Stimulated activated CD8-positive, alpha-beta memory T cell treated with anti-CD3 and anti-CD28 coated beads, Interleukin-7, amount 100 ng/mL, for 24 hours (primary cell): Measurements from ENCODE around the gene TARM1.
"Not testable (repeated sequence)": the region's sequence is repeated elsewhere in the genome, so short reads cannot be mapped to it uniquely, and the experiment has no call there.

Source experiments
- DNase-seq: peaks from one replicate; pipeline ENCODE4 v3.0.0-alpha.2; 2020; ENCODE audit warnings: low read depth

Gene TARM1

GRCh38 chr19:54099903-54100255 lies 18.7 kb upstream of the TARM1 start:
- DNase-seq: not testable (repeated sequence)

DNA sequence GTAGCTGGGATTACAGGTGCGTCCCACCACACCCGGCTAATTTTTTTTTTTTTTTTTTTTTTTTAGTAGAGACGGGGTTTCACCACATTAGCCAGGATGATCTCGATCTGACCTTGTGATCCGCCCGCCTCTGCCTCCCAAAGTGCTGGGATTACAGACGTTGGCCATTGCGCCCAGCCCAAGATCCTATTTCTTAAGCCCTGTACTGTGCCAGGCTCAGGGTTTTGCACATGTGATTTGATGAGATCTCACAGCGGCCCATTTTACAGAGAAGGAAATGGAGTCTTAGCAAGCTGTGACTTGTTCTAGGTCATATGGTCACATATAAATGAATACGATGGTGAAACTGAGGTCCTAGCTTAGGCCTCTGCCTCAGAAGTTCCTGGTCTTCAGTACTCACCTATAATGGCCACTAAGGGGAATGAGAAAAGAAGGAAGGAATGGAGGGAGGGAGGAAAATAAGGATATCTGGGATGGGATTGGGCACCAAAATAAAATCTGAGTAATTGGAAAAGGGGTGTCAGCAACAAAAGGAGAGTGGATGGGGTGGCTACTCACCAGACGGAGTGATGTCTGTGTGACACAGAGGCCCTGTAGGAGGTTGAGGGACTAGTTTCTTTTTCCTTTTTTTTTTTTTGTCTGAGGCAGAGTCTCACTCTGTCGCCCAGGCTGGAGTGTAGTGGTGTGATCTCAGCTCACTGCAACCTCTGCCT lies 18.2 kb upstream of the TARM1 start:
- no peak for DNase-seq

DNA sequence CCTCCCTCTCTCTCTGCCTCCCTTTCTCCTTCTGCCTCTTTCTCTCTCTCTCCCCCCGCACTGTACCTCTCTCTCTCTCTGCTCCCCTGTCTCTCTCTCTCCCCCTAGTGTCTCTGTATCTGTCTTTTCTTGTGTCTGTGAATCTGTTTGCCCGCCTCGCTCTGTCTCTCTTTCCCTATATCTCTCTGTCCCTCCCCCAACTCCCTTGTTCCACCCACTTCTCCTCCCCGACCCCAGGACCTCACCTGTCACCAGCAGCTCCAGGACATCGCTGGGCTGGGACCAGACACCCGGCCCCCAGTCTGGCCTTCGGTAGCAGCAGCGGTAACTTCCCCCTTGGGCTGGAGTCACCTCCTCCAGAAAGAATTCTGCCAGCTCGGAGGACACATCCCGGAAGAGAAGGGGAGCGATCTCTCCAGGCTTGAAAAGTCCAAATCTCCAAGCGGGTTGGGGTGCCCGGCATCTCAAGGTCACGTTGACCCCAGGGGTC lies 15.5 kb upstream of the TARM1 start:
- no peak for DNase-seq

DNA sequence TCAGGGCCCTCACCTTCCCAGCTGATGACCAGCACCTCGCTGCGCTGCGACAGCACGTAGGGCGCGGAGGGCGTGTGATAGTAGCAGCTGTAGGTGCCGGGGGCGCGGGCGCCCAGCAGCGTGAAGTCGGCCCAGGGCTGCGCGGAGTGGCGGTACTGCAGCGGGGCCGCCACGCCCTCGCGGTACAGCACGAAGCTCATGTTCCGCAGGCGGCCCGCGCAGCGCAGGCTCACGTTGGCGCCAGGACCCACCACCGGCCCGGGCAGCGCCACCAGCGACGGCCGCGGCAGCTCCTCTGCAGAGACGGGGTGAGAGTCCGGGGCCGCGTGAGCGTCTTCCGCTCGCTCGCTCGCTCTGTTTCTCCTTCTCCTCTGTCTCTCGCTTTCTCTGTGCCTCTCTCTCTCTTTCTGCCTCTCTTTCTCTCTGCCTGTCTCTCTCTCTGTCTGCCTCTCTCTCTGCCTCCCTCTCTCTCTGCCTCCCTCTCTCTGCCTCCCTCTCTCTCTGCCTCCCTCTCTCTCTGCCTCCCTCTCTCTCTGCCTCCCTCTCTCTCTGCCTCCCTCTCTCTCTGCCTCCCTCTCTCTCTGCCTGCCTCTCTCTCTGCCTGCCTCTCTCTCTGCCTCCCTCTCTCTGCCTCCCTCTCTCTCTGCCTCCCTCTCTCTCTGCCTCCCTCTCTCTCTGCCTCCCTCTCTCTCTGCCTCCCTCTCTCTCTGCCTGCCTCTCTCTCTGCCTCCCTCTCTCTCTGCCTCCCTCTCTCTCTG lies 14.9 kb upstream of the TARM1 start:
- not testable (repeated sequence) for DNase-seq

- DNase-seq: no peak
Observed at GRCh38 chr19:54095136-54095858, 14.1 kb upstream of the TARM1 start.

- no peak for DNase-seq
Observed at GRCh38 chr19:54094426-54095000, 13.3 kb upstream of the TARM1 start.

GRCh38 chr19:54084410-54084809 lies 3.2 kb upstream of the TARM1 start:
- DNase-seq: no peak

GRCh38 chr19:54077334-54077733 lies 3.8 kb downstream of the TARM1 start:
- DNase-seq: no peak

DNA sequence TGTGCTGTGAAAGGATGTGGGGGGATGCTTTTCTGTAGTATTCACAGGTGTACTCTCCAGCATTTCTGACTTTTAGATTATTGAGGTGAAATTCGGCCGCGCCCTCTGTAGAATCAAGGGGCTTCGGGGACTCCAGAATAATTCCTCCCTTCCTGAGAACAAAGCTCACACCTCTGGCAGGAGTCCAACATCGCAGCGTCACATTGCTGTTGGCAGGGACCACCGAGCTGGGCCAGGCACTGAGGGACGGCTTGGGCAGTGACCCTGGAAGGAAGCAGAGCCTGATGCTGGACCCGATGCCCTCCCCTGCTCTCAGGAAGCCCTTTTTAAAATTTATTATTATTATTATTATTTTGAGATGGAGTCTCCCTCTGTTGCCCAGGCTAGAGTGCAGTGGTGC lies 6.3 kb downstream of the TARM1 start:
- DNase-seq: no peak

- no peak for DNase-seq
Observed at GRCh38 chr19:54073829-54074228, 7.3 kb downstream of the TARM1 start.

DNA sequence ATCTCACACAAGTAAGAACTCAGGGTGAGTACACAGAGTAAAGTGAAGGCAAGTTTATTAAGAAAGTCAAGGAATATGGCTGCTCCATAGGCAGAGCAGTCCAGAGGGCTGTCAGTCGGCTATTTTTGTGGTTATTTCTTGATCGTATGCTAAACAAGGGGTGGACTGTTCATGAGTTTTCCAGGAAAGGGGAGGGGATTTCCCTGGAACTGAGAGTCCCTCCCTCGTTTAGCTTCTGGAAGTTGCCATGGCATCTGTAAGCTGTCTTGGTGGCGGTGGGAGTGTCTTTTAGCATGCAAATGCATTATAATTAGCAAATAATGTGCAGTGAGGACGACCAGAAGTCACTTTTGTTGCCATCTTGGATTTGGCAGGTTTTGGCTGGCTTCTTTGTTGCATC lies 11.7 kb downstream of the TARM1 start:
- DNase-seq: no peak

DNA sequence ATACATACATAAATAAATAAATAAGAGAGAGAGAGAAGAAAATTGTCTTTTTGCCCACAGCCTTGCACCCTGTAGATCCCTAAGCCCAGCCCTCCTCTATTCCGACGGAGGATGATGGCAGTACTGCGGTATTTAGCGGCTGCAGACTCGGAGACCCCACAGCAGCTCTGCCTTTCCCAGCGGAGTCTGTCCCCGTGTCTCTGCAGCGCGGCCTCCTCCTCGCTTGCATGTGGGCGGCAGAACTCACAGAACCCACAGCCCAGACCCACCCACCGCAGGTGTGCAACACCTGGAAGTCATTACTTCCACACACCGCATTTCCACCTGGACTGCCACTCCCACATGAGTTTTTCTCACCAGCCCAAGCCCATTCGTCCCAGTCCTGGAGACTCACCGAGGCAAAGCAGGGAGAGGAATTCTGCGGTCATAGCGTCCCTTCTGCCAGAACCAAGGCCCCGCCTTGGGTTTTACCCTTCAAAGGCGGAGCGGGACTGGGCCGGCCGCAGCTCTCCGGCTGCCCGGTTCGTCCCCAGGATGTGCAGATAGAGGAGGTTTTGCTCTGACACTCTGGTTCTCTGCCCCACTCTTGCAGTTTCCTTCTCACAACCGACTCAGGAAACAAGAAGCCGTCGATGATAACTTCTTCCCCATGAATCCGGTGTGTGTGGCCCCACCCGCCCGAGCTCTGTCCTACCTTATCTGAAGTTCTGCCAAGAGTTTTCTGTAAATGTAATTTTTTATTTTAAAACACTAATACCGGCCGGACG lies 17.6 kb downstream of the TARM1 start, which contains the start of gene VSTM1:
Gene VSTM1, minus strand, starts transcription at position 548 of the 767 bp plus-strand sequence. Its CDS starts 120 bp downstream, at position 428.
- no peak for DNase-seq

DNA sequence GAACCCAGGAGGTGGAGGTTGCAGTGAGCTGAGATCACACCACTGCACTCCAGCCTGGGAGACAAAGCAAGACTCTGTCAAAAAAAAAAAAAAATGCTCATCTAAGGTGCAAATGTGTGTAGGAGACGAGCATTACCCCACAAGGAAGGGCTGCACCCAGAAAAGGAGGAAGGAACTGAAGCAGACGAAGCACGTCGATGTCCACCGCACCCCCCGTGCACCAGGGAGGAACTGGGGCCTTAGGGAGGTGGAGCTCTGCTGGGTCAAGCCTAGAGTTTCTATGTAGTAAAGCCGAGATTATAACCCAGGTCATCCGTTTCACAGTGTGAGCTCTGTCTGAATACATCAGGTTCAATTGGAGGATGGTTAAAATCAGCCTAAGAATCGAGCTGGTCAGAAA lies 18.5 kb downstream of the TARM1 start:
- DNase-seq: no peak

DNA sequence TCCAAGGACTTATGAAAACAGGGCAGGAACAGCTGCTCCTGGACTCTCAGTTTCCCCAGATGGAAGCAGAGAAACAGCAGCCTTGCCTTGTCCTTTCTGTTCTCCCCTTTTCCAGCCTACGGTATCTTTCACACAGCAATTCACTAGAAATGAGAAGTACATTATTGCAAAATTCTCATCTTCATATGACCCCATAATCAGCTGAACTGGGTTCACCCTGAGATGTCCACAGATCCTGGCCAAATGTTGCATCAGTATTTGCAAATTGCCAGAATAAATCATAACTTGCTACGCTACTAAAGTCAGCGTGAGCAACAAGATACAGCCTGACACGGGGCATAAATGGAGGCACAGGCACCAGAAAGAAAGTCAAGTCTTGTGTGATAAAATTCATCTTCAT lies 33.5 kb downstream of the TARM1 start:
- no peak for DNase-seq

- no peak for DNase-seq
Observed at GRCh38 chr19:54045771-54046170, 35.4 kb downstream of the TARM1 start.

GRCh38 chr19:54042989-54043388 lies 38.2 kb downstream of the TARM1 start:
- DNase-seq: no peak

DNA sequence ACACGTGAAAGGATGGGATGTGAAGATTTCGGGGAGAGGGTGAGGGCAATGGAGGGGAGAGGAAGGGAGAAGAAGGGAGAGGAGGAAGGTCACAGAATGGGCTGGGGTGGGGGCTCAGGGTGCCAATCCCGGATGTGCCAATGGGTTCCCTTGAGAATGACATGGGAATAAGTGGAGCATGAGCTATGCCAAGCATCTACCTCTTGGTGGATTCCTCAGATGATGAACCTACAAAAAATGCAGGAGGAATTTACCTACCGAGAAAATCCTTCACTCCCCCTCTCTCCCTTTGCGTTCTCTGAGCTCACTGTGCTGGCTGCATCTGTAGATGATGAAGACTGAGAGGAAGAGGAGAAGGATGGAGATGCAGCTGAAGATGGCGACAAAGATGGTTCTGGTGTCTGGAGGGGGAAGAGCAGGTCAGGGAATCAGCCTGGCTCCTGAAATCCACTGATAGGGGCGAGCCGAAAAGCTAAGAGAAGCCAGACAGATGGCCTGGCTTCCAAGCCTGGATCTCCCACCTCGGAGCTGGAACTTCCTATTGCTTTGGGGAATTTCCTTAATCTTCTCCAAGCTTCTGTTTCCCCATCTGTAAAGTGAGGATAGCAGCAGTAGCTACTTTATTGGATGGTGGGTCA lies 39.1 kb downstream of the TARM1 start:
- DNase-seq: no peak

DNA sequence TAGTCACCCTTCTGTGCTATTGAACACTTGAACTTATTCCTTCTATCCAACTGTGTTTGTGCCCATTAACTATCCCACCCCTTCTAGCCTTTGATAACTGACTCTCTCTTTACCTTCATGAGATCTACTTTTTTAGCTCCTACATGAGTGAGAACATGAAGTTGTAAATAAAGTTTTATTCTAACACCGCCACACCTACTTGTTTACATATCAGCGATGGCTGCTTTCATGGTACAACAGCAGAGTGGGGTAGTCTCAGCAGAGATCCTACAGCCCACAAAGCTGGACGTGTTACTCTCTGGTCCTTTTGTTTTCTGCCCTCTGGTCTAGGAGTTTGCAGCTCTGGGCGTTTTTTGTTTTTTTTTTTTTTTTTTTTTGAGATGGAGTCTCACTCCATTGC lies 41.2 kb downstream of the TARM1 start:
- no peak for DNase-seq

GRCh38 chr19:54036542-54036941 lies 44.6 kb downstream of the TARM1 start:
- not testable (repeated sequence) for DNase-seq

DNA sequence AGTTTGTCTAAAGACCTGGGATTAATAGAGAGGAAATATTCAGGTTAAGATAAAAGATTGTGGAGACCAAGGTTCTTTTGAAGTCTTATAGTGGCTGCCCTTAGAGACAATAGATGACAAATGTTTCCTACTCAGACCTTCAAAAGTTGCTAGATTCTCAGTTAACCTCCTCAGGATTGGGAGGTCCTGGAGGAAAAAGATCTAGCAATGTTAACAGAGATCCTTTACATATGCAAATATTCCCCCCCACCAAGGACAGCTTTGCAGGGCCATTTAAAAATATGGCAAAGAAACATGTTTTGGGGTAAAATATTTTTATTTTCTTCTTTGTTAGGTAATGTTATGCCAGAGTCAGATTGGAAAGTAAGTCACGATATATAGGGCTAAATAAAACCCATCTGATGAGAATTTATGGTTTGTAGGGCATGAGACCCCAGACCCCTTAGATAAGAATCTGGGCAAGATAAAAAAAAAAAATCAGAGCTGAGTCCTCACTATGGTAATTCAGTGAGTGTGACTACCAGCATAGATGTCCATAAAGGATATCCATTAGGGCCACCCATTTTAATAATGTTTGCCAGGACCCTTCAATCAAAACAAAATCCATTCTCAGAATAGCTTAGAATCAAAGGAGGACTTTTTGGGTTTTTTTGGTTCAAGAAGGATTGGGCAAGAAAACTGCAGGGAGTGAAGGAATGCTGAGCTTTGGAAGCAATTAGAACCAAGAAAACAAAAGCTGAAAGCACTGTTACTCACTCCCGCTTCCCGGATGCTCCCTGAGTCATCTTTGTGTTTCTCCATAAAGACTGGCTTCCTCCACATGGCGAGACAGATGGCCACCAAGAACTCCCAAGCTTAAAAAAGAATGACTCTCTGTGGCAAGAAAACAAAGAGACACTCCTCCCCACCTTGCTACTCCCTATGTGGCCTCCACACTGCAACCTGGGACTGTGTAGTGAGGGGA lies 45.7 kb downstream of the TARM1 start:
- no peak for DNase-seq
